MM.1S (cell line): Measurements from ENCODE around the gene KHSRP.
"Not testable (repeated sequence)": the region's sequence is repeated elsewhere in the genome, so short reads cannot be mapped to it uniquely, and the experiment has no call there.

Source experiments
- DNase-seq: peaks from one replicate; pipeline ENCODE4 v3.0.0-alpha.2; 2015
- H2AFZ ChIP-seq: fragments of 300-600 bp; sonication (generic); 2 replicates; pipeline ENCODE4 v1.6.0; 2016; ENCODE audit warnings: antibody characterized with exemption, low read length
- H3F3A ChIP-seq: fragments of 300-600 bp; sonication (generic); 2 replicates; pipeline ENCODE4 v1.6.1; 2016; ENCODE audit warnings: mild to moderate bottlenecking, antibody characterized with exemption, low read length, moderate library complexity, mixed read lengths; ENCODE audit not compliant: insufficient read depth
- H3K27ac ChIP-seq: fragments of 300-600 bp; sonication (generic); 2 replicates; pipeline ENCODE4 v1.5.1; 2016; ENCODE audit warnings: mild to moderate bottlenecking, low read length
- H3K27me3 ChIP-seq: fragments of 300-600 bp; sonication (generic); replicated peaks from 2 replicates; pipeline ENCODE4 v1.6.0; 2016; ENCODE audit warnings: low read length; ENCODE audit not compliant: insufficient read depth
- H3K36me3 ChIP-seq: fragments of 300-600 bp; sonication (generic); replicated peaks from 2 replicates; pipeline ENCODE4 v1.6.1; 2016; ENCODE audit warnings: mild to moderate bottlenecking, low read length, mixed read lengths; ENCODE audit not compliant: insufficient read depth
- H3K4me1 ChIP-seq: fragments of 300-600 bp; sonication (generic); 2 replicates; pipeline ENCODE4 v1.6.1; 2016; ENCODE audit warnings: low read length, mixed read lengths
- H3K4me2 ChIP-seq: fragments of 300-600 bp; sonication (generic); 2 replicates; pipeline ENCODE4 v1.6.0; 2016; ENCODE audit warnings: low read depth, low read length
- H3K4me3 ChIP-seq: fragments of 300-600 bp; sonication (generic); 2 replicates; pipeline ENCODE4 v1.5.1; 2016; ENCODE audit warnings: low read length, mixed read lengths
- H3K79me2 ChIP-seq: fragments of 300-600 bp; sonication (generic); 2 replicates; pipeline ENCODE4 v1.6.1; 2016; ENCODE audit warnings: mixed run types, low read length, mixed read lengths
- H3K9ac ChIP-seq: fragments of 300-600 bp; sonication (generic); 2 replicates; pipeline ENCODE4 v1.6.1; 2016; ENCODE audit warnings: low read length, mixed read lengths
- H3K9me2 ChIP-seq: fragments of 300-600 bp; sonication (generic); replicated peaks from 2 replicates; pipeline ENCODE4 v1.6.1; 2016; ENCODE audit warnings: mild to moderate bottlenecking, low read length, mixed read lengths; ENCODE audit not compliant: insufficient read depth
- H3K9me3 ChIP-seq: fragments of 300-600 bp; sonication (generic); replicated peaks from 2 replicates; pipeline ENCODE4 v1.6.1; 2016; ENCODE audit warnings: mild to moderate bottlenecking, low read length, mixed read lengths; ENCODE audit not compliant: insufficient read depth
- H4K20me1 ChIP-seq: fragments of 300-600 bp; sonication (generic); 2 replicates; pipeline ENCODE4 v1.6.1; 2016; ENCODE audit warnings: mild to moderate bottlenecking, low read length, moderate library complexity, mixed read lengths; ENCODE audit not compliant: insufficient read depth
- CTCF ChIP-seq: fragments of 300-600 bp; sonication (generic); IDR thresholded peaks from 2 replicates; pipeline ENCODE4 v1.5.1; 2016; ENCODE audit warnings: antibody characterized with exemption, low read length, mixed read lengths
- EZH2 ChIP-seq: fragments of 300-600 bp; sonication (generic); optimal IDR thresholded peaks from 2 replicates; pipeline ENCODE3; 2017; ENCODE audit warnings: low read depth, mild to moderate bottlenecking, antibody characterized with exemption, low read length, mixed read lengths
- EZH2phosphoT487 ChIP-seq: fragments of 300-600 bp; sonication (generic); IDR thresholded peaks from 2 replicates; pipeline ENCODE4 v1.6.1; 2018; ENCODE audit warnings: antibody characterized with exemption, low read length

The KHSRP gene

GRCh38 chr19:6406401-6406800, 18.2 kb downstream of the KHSRP start:
- no peaks in the 10 kb centered on the region for H3K36me3 ChIP-seq
- no peak overlapping the region for H3K9ac ChIP-seq
- no peak overlapping the region for H2AFZ ChIP-seq
- H3K9me3 ChIP-seq, result no peaks in the 10 kb centered on the region
- H3K4me2 ChIP-seq, result no peak overlapping the region
- TF ChIP-seq EZH2 (no peak), CTCF (no peak), EZH2phosphoT487 (no peak)
- DNase-seq, result no peak
- no peaks in the 10 kb centered on the region for H3K4me1 ChIP-seq
- no peak overlapping the region for H3K27ac ChIP-seq
- no peaks in the 10 kb centered on the region for H4K20me1 ChIP-seq
- no peaks in the 10 kb centered on the region for H3K79me2 ChIP-seq
- no peak overlapping the region for H3K4me3 ChIP-seq
- H3K9me2 ChIP-seq, result no peaks in the 10 kb centered on the region
- no peaks in the 10 kb centered on the region for H3F3A ChIP-seq
- H3K27me3 ChIP-seq, result peaks cover 3% of the 10 kb centered on the region; the same call in 1 of the 2 replicates

GRCh38 chr19:6402837-6403608, 21.6 kb downstream of the KHSRP start:
- Histone ChIP-seq H3K79me2 (no peaks in the 10 kb centered on the region), H3K27me3 (peaks cover 3% of the 10 kb centered on the region; the same call in 1 of the 2 replicates), H3F3A (no peaks in the 10 kb centered on the region), H3K9me3 (no peaks in the 10 kb centered on the region), H3K4me1 (no peaks in the 10 kb centered on the region), H3K36me3 (no peaks in the 10 kb centered on the region), H4K20me1 (no peaks in the 10 kb centered on the region), H2AFZ (no peak overlapping the region), H3K4me2 (no peak overlapping the region), H3K4me3 (no peak overlapping the region), H3K9ac (no peak overlapping the region), H3K27ac (no peak overlapping the region), H3K9me2 (no peaks in the 10 kb centered on the region)
- no peak for DNase-seq
- no peak for TF ChIP-seq EZH2phosphoT487
- no peak for TF ChIP-seq CTCF
- no peak for TF ChIP-seq EZH2

- TF ChIP-seq EZH2 (no peak), CTCF (no peak), EZH2phosphoT487 (no peak)
- Histone ChIP-seq H3F3A (no peaks in the 10 kb centered on the region), H3K9ac (no peak overlapping the region), H3K27me3 (peaks cover 3% of the 10 kb centered on the region; the same call in 1 of the 2 replicates), H3K4me2 (no peak overlapping the region), H3K9me2 (no peaks in the 10 kb centered on the region), H2AFZ (no peak overlapping the region), H4K20me1 (no peaks in the 10 kb centered on the region), H3K4me1 (no peaks in the 10 kb centered on the region), H3K36me3 (no peaks in the 10 kb centered on the region), H3K27ac (no peak overlapping the region), H3K79me2 (no peaks in the 10 kb centered on the region), H3K9me3 (no peaks in the 10 kb centered on the region), H3K4me3 (no peak overlapping the region)
- DNase-seq, result no peak
Observed at GRCh38 chr19:6402058-6402457, 22.6 kb downstream of the KHSRP start.

GRCh38 chr19:6400062-6400944, 24.3 kb downstream of the KHSRP start:
- H3K4me2 ChIP-seq, H3K4me3 ChIP-seq, H3K9me3 ChIP-seq, H3K27ac ChIP-seq, H3K36me3 ChIP-seq, H3K9ac ChIP-seq, H3F3A ChIP-seq, H2AFZ ChIP-seq, H3K79me2 ChIP-seq, DNase-seq, H3K4me1 ChIP-seq, H3K27me3 ChIP-seq, H4K20me1 ChIP-seq, H3K9me2 ChIP-seq: not testable (repeated sequence)
